ENCODE measurements around the gene CNTN4. TPM values are rescaled to one million over a fixed set of nuclear protein-coding genes. Genes with fewer than 3 reads are reported as not detected.

CNTN4 gene
- total RNA-seq, 4 donors from 2014 or later: 33.6 to 112 (median 53.1) TPM

- no peaks in the 10 kb centered on the region for H3K9me3 ChIP-seq
- no peaks in the 10 kb centered on the region for H3K36me3 ChIP-seq
- TF ChIP-seq POLR2A (IDR thresholded peaks at IDR 0.05): no peak
- TF ChIP-seq, protein P1, sequence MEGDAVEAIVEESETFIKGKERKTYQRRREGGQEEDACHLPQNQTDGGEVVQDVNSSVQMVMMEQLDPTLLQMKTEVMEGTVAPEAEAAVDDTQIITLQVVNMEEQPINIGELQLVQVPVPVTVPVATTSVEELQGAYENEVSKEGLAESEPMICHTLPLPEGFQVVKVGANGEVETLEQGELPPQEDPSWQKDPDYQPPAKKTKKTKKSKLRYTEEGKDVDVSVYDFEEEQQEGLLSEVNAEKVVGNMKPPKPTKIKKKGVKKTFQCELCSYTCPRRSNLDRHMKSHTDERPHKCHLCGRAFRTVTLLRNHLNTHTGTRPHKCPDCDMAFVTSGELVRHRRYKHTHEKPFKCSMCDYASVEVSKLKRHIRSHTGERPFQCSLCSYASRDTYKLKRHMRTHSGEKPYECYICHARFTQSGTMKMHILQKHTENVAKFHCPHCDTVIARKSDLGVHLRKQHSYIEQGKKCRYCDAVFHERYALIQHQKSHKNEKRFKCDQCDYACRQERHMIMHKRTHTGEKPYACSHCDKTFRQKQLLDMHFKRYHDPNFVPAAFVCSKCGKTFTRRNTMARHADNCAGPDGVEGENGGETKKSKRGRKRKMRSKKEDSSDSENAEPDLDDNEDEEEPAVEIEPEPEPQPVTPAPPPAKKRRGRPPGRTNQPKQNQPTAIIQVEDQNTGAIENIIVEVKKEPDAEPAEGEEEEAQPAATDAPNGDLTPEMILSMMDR (IDR thresholded peaks at IDR 0.05): no peak
- intact Hi-C loops (cut with DNase I): no loop called here
- 13% methylated on average over 1 of the region's 1 CpG for WGBS, 2 donors
- no peak overlapping the region for H3K27ac ChIP-seq
- H3K4me1 ChIP-seq: peaks cover 0 to 6% of the 10 kb centered on the region in 2 donors
- H3K4me3 ChIP-seq (replicated peaks in 1 of 3): no peak overlapping the region
- H3K27me3 ChIP-seq: no peaks in the 10 kb centered on the region
- peak; percentile 8 to 12 for DNase-seq
Observed at GRCh38 chr3:2790266-2790815, 691.7 kb downstream of the CNTN4 start.

DNA sequence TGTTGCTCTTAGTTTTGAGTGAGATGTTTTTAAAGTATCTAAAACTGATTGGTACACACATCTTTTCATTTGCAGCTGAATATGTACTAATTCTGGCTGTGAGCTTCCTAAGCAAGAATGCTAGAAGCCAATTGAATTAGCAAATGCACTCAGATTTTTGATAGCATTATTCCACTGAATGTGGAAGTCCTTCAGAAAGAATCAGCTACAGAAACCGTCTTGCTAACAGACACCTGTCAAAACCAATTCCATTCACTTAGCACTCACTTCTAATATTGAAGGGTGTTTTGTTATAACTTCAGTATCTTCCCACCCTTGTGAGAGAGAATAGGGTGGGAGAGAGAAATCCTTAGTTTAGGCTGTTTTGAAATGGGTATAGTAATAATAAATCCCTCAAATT lies 693.8 kb downstream of the CNTN4 start:
- no peak for DNase-seq
- no peaks in the 10 kb centered on the region for H3K9me3 ChIP-seq
- TF ChIP-seq, protein P1 (IDR thresholded peaks at IDR 0.05): no peak
- no peak overlapping the region for H3K27ac ChIP-seq
- no peaks in the 10 kb centered on the region for H3K36me3 ChIP-seq
- H3K4me1 ChIP-seq: peaks cover 0 to 6% of the 10 kb centered on the region in 2 donors
- WGBS, 2 donors: 74 to 75% methylated on average over 1 of the region's 1 CpG
- intact Hi-C loops (cut with DNase I): no loop called here
- H3K27me3 ChIP-seq: no peaks in the 10 kb centered on the region
- H3K4me3 ChIP-seq (replicated peaks in 1 of 3): no peak overlapping the region

- WGBS, 2 donors: 68 to 85% methylated on average over 1 of the region's 1 CpG
- intact Hi-C loops (cut with DNase I): no loop called here
- Histone ChIP-seq H3K36me3 (no peaks in the 10 kb centered on the region), H3K4me3 (replicated peaks in 1 of 3) (no peak overlapping the region), H3K4me1 (peaks cover 0 to 6% of the 10 kb centered on the region in 2 donors), H3K27ac (no peak overlapping the region), H3K27me3 (no peaks in the 10 kb centered on the region), H3K9me3 (no peaks in the 10 kb centered on the region)
- TF ChIP-seq, protein P1 (IDR thresholded peaks at IDR 0.05): no peak
- TF ChIP-seq POLR2A (IDR thresholded peaks at IDR 0.05): no peak
- no peak for DNase-seq
Observed at GRCh38 chr3:2793987-2794386, 695.3 kb downstream of the CNTN4 start.

- no peaks in the 10 kb centered on the region for H3K27me3 ChIP-seq
- TF ChIP-seq POLR2A (IDR thresholded peaks at IDR 0.05): no peak
- TF ChIP-seq, protein P1 (IDR thresholded peaks at IDR 0.05): no peak
- no peak overlapping the region for H3K27ac ChIP-seq
- H3K4me1 ChIP-seq: no peaks in the 10 kb centered on the region
- DNase-seq: no peak
- H3K4me3 ChIP-seq (replicated peaks in 1 of 3): no peak overlapping the region
- WGBS, 2 donors: 73 to 82% methylated on average over 7 of the region's 7 CpGs
- H3K9me3 ChIP-seq: no peaks in the 10 kb centered on the region
- H3K36me3 ChIP-seq: no peaks in the 10 kb centered on the region
- intact Hi-C loops (cut with DNase I): no loop called here
Observed at GRCh38 chr3:2802429-2802828, 703.8 kb downstream of the CNTN4 start.

GRCh38 chr3:2807514-2807913 lies 708.8 kb downstream of the CNTN4 start:
- H3K4me3 ChIP-seq (replicated peaks in 1 of 3): no peak overlapping the region
- H3K4me1 ChIP-seq: no peaks in the 10 kb centered on the region
- WGBS, 2 donors: 71 to 75% methylated on average over 1 of the region's 1 CpG
- DNase-seq: no peak
- H3K36me3 ChIP-seq: no peaks in the 10 kb centered on the region
- H3K9me3 ChIP-seq: no peaks in the 10 kb centered on the region
- no peaks in the 10 kb centered on the region for H3K27me3 ChIP-seq
- TF ChIP-seq, protein P1 (IDR thresholded peaks at IDR 0.05): no peak
- TF ChIP-seq POLR2A (IDR thresholded peaks at IDR 0.05): no peak
- intact Hi-C loops (cut with DNase I): no loop called here
- no peak overlapping the region for H3K27ac ChIP-seq
